GM21360 (cell line): ENCODE data around the gene BACH2.
"Not testable (repeated sequence)": the region's sequence is repeated elsewhere in the genome, so short reads cannot be mapped to it uniquely, and the experiment has no call there.

Experiments used
- ATAC-seq: cut with Tn5 transposase; IDR thresholded peaks from one replicate; pipeline ENCODE4 v1.9.1; 2021; ENCODE audit warnings: mild to moderate bottlenecking, moderate library complexity; ENCODE audit not compliant: unreplicated experiment

Gene BACH2

GRCh38 chr6:90131614-90132423 is 164.8 kb downstream of the BACH2 start:
- no peak for ATAC-seq

- no peak for ATAC-seq
Observed at GRCh38 chr6:90131125-90131524, 165.5 kb downstream of the BACH2 start.

GRCh38 chr6:90128687-90129086 is 168.0 kb downstream of the BACH2 start:
- ATAC-seq, result not testable (repeated sequence)

- no peak for ATAC-seq
Observed at GRCh38 chr6:90127595-90127994, 169.0 kb downstream of the BACH2 start.

- no peak for ATAC-seq
Observed at GRCh38 chr6:90126839-90127238, 169.8 kb downstream of the BACH2 start.

- ATAC-seq, result no peak
Observed at GRCh38 chr6:90126181-90126580, 170.5 kb downstream of the BACH2 start.

GRCh38 chr6:90124874-90125510 is 171.7 kb downstream of the BACH2 start:
- ATAC-seq, result no peak

GRCh38 chr6:90123831-90124230 is 172.8 kb downstream of the BACH2 start:
- no peak for ATAC-seq

- ATAC-seq, result peak; percentile 59
Observed at GRCh38 chr6:90121982-90122381, 174.7 kb downstream of the BACH2 start.

GRCh38 chr6:90120327-90120726 is 176.3 kb downstream of the BACH2 start:
- no peak for ATAC-seq

- no peak for ATAC-seq
Observed at GRCh38 chr6:90119618-90120017, 177.0 kb downstream of the BACH2 start.

GRCh38 chr6:90118581-90118980 is 178.1 kb downstream of the BACH2 start:
- ATAC-seq, result no peak

GRCh38 chr6:90118069-90118468 is 178.6 kb downstream of the BACH2 start:
- ATAC-seq, result no peak

- not testable (repeated sequence) for ATAC-seq
Observed at GRCh38 chr6:90116126-90116525, 180.5 kb downstream of the BACH2 start.

GRCh38 chr6:90113389-90113788 is 183.3 kb downstream of the BACH2 start:
- ATAC-seq, result no peak

- ATAC-seq, result no peak
Observed at GRCh38 chr6:90111387-90111786, 185.3 kb downstream of the BACH2 start.

GRCh38 chr6:90110971-90111370 is 185.7 kb downstream of the BACH2 start:
- ATAC-seq, result no peak

- ATAC-seq, result no peak
Observed at GRCh38 chr6:90109141-90109540, 187.5 kb downstream of the BACH2 start.

- ATAC-seq, result peak; percentile 85
Observed at GRCh38 chr6:90107771-90108282, 188.8 kb downstream of the BACH2 start.

- ATAC-seq, result no peak
Observed at GRCh38 chr6:90107371-90107770, 189.3 kb downstream of the BACH2 start.

GRCh38 chr6:90106449-90106848 is 190.2 kb downstream of the BACH2 start:
- ATAC-seq, result no peak

- no peak for ATAC-seq
Observed at GRCh38 chr6:90105506-90106170, 191.0 kb downstream of the BACH2 start.
